DMS 273 (cell line): ENCODE results near the gene CPA5.

Experiments
- DNase-seq: peaks from one replicate; lab custom pipeline; 2025; ENCODE audit not compliant: unreplicated experiment; lab: John Stamatoyannopoulos, UW

Gene CPA5

DNA sequence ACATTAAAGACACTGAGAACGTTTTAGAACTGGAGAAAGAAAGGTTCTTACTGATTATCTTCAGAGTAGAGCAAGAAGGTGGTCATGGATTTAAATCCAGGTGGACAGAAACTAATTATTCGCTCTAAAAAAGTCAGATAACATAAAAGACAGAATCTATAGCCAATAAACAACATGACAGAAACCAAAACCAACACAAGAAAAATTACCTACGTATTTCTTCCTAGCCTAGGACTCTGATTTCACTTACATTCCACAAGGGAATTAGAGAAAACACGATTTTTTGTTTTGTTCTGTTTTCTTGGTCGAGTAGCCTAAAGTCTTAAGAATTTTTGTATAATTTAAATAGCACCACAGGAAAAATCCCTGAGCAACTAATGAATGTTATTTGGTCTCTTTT is 50.8 kb downstream of the CPA5 start:
- no peak for DNase-seq

DNA sequence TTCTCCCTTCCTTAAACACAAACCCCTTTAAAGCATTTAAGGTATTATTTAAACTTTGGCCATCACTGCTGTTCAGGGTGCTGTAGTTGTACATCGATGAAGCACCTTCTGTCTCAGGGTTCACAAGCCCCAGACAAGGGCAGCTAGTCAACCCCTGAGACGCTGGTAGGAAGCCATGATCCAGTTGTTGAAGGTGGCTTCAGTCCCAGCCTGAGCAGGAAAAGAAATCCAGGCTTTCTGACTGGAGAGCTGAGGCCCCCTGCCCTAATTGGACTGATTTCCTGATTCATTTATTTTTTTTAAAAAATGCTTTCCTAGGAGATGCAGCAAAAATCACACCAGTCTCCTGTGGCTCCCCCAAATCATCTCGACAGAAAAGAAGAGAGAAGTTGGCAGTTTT is 51.5 kb downstream of the CPA5 start:
- DNase-seq: no peak

DNA sequence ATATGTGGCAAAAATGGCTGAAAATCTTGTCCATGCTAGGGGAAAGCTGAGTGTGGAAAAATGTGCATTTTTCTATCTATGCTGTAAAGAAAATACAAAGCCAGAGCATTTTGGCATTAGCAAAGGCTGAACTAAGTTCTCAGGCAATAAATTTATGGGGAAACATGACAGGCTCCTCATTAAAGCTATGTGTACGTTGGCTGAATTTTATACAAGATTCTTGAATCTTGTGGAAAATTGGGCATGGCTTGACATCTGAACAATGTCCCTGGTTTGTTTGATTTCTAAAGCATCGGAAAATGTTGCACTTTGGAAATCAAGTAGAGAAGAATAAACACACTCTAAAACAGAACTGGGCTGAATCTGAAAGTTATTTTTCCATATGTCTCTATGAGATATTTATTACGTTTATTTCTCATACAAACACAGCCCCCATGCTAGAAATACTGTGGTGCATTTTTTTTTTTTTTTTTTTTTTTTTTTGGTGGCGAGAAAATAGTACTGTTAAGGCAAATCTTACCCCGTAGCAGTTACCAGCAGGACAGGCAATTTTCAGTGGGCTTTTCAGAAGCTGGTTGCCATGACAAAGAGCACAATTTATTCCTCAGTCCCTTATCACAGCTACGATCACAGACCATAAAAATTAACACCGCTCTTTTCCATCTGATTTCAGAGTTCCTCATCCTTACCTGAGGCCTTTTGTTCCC is 52.6 kb downstream of the CPA5 start:
- DNase-seq: no peak

DNA sequence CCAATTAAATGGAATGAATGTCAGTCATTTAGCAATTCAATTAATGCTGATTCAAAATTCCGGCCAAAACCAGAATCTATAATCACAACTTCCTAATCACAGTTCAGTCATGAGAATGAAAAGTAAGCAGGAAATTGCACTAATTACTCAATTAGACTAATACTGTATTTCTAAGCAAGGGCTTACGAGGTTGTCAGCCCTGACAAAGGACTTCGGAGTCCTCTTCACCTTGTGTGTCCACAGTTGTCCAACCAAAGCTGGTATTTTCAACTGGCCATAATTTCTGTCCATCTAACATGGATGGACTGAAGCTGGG is 53.1 kb downstream of the CPA5 start:
- DNase-seq: no peak

DNA sequence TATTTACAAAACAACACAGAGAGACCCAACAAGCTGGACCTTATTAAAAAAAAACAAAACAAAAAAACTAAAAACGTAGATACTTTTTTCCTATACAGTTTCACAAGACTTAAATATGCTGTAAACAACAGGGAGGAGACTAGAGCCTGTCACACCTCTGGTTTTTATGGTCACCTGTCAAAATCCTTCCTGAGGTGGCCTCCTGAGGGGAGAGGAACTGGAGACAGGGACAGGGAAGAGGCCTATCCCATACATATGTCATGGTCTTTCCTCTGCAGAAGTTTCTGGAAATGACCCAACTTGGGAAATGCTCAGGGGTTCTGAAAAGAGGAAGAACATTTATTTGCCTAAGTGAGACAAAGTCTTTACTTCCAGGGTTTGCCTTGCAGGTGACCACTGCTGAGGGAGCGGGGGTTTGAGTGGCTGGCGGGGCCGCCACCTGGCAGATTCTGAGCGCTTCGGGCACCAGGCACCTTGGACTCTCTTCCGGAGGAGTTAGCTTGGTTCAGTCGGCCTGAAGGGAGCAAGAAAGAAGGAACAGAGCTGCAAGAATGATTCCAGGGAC is 54.0 kb downstream of the CPA5 start:
- no peak for DNase-seq

DNA sequence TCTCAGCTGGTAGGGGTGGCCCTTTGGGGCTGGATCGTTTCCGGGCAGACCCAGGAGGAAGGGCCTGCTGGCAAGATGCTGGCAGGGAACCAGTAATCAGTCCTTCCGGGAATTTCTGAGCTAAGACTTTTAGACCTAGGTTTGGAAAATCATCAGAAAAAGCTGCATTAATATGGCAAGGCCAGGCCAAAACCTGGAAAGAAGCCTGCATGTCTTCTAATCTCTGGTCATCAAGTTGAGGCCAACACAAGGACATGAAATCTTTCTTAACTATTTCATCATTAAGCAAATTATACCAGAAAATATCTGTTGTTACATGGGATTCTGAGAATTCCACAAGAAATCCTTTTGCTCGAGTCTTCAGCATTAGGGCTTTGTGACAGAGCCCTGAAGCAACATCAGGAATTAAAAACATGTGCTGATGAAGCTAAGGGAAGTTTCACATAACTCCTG is 55.5 kb downstream of the CPA5 start:
- no peak for DNase-seq

DNA sequence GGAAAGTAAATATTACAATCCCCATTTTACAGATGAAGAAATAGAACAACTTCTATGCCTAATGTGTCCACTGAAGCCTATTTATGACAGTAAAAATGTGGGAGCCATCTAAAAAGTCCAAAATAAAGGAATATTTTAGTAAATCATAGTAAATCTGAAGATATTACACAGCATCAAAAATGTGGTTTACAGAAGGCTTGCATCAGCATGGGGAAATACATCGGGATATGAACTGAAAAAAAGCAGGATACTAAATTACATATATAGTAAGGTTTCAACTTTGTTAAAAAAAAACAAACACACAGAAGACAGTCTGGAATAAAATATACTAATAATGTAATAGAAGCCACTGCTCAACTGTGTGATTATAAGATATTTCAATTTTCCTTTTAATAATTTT is 56.5 kb downstream of the CPA5 start:
- DNase-seq: no peak

DNA sequence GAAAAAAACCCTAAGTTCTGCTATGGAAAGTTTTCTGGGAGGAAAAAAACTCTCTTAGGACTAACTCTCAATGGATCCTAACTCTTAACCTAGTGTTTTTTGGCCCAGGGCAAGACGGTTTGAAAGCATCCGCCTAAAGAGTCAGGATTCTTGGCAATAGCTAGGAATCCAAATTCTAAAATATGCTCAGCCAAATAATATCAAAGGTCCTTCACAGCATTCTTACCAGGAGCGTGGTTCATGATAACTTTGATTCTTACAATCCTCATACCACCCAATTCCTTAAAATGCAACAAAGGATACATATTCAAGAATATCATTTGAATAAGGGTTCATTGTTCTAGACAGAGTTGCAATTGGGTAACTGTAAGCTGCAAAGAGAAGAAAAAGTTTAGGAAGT is 57.0 kb downstream of the CPA5 start:
- no peak for DNase-seq

DNA sequence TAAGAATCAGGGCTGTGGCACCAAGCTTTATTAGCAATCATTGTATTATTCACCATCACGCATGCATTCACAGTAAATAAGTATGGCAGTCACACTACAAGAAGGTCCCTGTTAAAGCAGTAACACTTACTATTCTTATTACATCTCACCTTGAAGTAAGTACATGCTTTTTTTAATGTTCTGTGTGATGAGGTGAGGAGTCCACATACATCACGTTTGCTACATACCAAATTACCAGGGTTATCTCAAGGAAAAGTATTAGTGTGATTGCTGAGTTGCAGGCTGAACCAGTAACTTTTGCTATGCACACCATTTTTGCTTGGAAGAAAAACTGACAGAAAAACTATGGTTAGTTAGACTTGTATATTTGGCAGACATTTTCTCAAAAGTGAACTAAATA is 60.4 kb downstream of the CPA5 start:
- no peak for DNase-seq

DNA sequence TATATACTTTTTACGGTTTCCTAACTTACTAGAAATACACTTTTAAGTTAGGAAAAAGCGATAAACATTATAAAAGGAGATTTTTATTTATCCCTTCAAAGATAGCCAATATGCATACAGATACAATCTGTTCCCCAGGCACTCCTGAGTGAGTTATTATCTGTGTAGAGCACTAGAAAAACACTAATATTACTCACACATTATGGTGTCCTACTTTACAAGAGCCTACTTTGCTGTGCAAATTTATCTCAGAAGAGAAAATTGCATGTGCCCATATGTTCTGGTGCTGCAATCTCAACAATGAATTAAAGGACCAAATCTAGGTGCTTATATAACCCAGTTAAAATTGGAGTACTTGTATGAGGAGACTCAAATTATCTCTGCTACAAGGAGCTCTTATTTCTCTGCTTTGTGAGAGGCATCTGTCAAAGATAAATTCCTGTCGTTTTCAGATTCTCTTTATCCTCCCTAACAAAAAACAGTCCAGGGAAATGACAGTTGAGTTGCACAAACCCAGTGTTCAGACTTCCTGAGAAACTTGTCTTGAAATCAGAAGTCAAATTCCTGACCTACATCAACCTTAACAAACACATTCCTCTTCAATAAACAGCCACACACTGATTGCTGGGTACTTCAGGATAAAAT is 64.6 kb downstream of the CPA5 start:
- peak; percentile 69 for DNase-seq

DNA sequence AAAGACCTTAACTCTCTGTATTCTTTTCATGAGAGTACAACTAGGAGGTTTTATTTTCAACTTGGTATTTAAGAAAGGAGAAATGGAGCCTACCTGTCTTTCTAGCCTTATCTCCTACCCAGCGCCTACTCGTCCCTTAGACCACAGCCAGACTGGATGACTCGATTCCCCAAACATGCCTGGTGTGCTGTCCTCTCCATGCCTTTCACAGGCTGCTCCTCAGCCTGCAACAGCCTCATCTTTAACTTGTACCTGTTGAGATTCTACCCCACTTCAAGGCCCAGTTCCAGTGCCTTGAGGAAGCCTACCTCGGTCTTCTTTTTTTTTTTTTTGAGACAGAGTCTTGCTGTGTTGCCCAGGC is 65.1 kb downstream of the CPA5 start:
- DNase-seq: no peak

DNA sequence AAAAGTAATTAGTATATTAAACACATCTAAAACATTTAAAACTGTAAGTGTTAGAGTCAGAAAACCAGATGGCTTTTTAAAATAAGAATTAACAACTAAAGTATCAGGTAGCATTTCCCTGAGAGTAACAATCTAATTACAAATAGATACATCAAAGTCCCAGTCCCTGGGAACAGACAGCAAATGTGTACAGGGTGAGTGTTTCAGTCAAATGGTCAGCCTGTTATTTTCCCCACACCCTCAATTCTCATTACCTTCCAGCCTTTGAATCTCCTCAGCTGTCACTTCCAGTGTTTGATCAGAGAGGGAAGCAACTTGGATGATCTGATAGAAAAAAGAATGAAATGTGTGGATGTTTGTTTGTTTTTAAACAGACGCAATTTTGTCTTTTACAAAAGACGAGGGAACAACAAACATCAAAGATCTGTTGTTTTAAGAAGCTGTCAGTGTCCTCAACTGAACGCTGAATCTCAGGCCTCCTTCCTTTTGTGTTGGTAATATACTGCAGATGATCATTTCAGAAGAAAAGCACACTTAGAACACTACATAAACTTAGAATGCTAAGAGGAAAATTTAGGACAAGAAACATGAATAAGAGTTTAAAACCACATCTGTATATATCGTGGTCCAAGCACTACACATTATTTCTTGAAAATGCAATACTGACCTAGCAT is 66.4 kb downstream of the CPA5 start:
- no peak for DNase-seq

DNA sequence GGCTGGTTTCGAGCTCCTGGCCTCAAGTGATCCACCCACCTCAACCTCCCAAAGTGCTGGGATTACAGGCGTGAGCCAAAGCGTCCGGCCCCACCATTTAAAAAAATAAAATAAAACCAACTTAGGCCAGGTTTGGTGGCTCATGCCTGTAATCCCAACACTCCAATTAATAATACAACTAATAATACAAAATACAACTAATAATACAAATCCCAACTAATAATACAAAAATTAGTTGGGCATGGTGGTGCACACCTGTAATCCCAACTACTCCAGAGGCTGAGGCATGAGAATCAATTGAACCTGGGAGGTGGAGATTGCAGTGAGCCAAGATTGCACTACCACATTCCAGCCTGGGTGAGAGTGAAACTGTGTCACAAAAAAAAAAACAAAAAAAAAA is 68.6 kb downstream of the CPA5 start:
- DNase-seq: no peak

DNA sequence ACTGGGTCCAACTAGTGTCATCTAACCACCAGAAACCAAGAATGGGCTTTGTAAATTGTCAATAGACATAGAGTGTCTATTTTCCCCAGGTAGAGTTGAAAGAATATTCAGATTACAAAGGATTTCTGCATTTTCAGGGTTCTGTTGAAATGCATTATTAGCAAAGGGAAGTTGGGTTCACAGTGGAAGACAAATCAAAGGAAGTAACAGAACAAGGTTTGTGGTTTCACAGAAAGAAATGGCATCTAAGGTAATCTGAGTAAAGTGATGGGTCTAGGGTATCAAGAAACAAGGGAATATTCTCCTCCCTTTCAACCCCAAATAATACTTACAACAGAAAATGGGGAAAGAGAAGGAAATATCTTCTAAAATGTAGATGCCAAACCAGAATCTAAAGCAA is 70.4 kb downstream of the CPA5 start:
- no peak for DNase-seq

DNA sequence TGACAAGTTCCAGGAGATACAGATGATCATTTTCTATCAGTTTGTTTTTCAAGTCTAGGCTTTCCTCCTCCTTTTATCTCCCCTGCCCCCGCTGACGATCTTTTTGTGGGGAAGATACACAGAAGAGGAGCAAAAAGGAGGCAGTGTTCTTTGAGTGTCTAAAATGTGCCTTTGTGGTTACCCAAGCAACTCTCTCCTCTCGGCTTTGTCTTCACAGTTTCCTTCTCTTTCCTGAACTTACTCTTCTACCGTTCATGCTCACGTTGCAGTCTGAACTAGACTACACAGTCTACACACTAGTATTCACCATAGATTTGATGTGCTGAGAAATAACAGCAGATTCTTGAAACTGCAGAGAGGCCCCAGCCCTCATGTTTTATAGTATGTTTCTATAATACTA is 72.6 kb downstream of the CPA5 start:
- no peak for DNase-seq

DNA sequence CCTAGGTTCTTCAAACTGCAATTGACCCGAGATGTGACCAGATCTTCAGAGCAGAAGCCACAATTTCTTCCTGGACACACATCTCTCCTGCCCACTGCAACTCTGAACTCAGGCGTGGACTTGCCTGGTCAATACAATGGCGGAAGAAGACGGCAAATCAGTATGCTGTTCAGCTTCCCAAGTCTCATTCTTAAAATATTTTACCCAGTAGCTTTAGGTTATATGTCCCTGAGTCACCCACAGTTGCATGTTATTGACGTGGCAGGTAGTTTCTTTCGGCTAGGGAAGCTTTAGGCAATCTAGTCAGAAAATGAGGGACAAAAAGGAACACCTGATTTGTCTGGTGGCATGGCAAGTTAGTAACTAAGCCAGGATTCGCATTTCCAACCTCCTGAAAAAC is 73.7 kb downstream of the CPA5 start:
- no peak for DNase-seq
